PFSK-1 (cell line): ENCODE measurements around the gene ZFTA.

Source experiments
- FOXP2 ChIP-seq: optimal IDR thresholded peaks from 2 replicates; pipeline ENCODE3; 2011; ENCODE audit warnings: borderline replicate concordance, control low read depth, inconsistent platforms; ENCODE audit not compliant: insufficient read depth; ENCODE audit errors: extremely low read length, extremely low read depth
- POLR2AphosphoS5 ChIP-seq: IDR thresholded peaks from 2 replicates; pipeline ENCODE4 v1.6.1; 2012; ENCODE audit warnings: low read depth, mild to moderate bottlenecking, control low read depth, low read length, moderate library complexity
- SIN3A ChIP-seq: IDR thresholded peaks from 2 replicates; pipeline ENCODE4 v1.6.1; 2012; ENCODE audit warnings: mild to moderate bottlenecking, low read length, moderate library complexity, borderline replicate concordance; ENCODE audit not compliant: insufficient read depth
- TAF1 ChIP-seq: IDR thresholded peaks from 2 replicates; pipeline ENCODE4 v1.6.1; 2012; ENCODE audit warnings: low read length, control low read depth, borderline replicate concordance; ENCODE audit not compliant: insufficient read depth
- TF ChIP-seq, protein P1 (sequence below), 2 experiments: IDR thresholded peaks; 2 replicates each; pipeline versions ENCODE4 v1.6.1 to v1.8.0; 2011 to 2012; ENCODE audit warnings: low read depth in 2 of 2, low read length in 2 of 2, control low read depth in 1 of 2, inconsistent platforms in 1 of 2, mild to moderate bottlenecking in 1 of 2, moderate library complexity in 1 of 2; ENCODE audit not compliant: insufficient read depth in 1 of 2

DNA sequence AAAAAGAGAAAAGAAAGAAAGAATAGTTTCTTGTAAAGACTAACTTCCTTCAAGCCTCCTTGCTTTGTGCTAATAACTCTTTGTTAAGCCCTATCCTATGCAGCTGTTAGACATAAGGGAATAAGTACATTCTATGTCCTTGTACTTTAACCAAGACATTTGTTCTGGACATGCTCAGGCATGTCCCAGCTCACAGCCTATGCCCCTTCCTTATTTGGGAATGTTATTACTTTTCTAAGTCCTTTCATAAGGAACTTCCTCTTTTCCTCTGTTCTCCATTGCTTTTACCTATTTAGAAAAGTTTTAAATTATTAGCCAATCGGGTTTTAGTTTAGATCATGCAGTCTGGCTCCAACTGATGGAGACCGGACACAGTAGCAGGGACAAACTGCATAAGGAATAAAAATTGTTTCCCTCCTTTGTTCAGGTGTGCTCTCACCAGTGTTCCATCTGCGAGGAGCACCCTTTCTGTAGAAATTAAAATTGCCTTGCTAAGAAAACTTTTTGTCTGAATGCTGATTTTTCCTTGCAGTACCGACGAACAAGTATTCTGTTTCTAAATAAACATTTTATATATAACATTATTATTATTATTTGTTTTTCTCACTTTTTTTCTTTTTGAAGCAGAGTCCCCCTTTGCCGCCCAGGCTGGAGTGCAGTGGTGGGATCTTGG lies 23.1 kb upstream of the ZFTA start:
- TF ChIP-seq TAF1 (no peak), FOXP2 (no peak), POLR2AphosphoS5 (no peak), SIN3A (no peak)
- TF ChIP-seq, protein P1, sequence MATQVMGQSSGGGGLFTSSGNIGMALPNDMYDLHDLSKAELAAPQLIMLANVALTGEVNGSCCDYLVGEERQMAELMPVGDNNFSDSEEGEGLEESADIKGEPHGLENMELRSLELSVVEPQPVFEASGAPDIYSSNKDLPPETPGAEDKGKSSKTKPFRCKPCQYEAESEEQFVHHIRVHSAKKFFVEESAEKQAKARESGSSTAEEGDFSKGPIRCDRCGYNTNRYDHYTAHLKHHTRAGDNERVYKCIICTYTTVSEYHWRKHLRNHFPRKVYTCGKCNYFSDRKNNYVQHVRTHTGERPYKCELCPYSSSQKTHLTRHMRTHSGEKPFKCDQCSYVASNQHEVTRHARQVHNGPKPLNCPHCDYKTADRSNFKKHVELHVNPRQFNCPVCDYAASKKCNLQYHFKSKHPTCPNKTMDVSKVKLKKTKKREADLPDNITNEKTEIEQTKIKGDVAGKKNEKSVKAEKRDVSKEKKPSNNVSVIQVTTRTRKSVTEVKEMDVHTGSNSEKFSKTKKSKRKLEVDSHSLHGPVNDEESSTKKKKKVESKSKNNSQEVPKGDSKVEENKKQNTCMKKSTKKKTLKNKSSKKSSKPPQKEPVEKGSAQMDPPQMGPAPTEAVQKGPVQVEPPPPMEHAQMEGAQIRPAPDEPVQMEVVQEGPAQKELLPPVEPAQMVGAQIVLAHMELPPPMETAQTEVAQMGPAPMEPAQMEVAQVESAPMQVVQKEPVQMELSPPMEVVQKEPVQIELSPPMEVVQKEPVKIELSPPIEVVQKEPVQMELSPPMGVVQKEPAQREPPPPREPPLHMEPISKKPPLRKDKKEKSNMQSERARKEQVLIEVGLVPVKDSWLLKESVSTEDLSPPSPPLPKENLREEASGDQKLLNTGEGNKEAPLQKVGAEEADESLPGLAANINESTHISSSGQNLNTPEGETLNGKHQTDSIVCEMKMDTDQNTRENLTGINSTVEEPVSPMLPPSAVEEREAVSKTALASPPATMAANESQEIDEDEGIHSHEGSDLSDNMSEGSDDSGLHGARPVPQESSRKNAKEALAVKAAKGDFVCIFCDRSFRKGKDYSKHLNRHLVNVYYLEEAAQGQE (IDR thresholded peaks at IDR 0.05; ENCODE audit: insufficient read depth in 1 of 2, low read depth in 2 of 2, low read length in 2 of 2) = no peak
